ENCODE data around the gene MMP24OS. TPM values are rescaled to one million over a fixed set of nuclear protein-coding genes. Genes with fewer than 3 reads are reported as not detected.

The MMP24OS gene
- total and polyA plus RNA-seq, 10 donors: 18.6 to 68.6 (median 39.6) TPM

- no peak overlapping the region for H3K27ac ChIP-seq
- H3K4me1 ChIP-seq: peaks cover 0 to 13% (median 7%) of the 10 kb centered on the region in 6 donors
- no peak overlapping the region for H3K4me3 ChIP-seq
- H3K9me3 ChIP-seq: no peaks in the 10 kb centered on the region
- DNase-seq: no peak
- H3K36me3 ChIP-seq: peaks cover 0 to 67% (median 9%) of the 10 kb centered on the region in 6 donors
- 86 to 91% (median 89%) methylated on average over 12 to 13 of the region's 13 CpGs for WGBS, 5 donors
- H3K27me3 ChIP-seq (replicated peaks in 1 of 7): no peaks in the 10 kb centered on the region
- TF ChIP-seq POLR2AphosphoS5 (IDR thresholded peaks at IDR 0.05): no peak
- no peak for TF ChIP-seq CTCF (IDR thresholded peaks at IDR 0.05 in 8 of 11, conservative IDR thresholded peaks at IDR 0.05 in 3 of 11)
- TF ChIP-seq POLR2A (IDR thresholded peaks at IDR 0.05): no peak
- intact Hi-C loops (cut with DNase I; ENCODE audit: low total_unique reads): no loop called here
These were observed 30.0 kb upstream of the MMP24OS start for GRCh38 chr20:35307666-35308653.

GRCh38 chr20:35306931-35307517, 29.1 kb upstream of the MMP24OS start:
- no peaks in the 10 kb centered on the region for H3K27me3 ChIP-seq (replicated peaks in 1 of 7)
- DNase-seq: no peak
- H3K4me1 ChIP-seq: peaks cover 0 to 13% (median 7%) of the 10 kb centered on the region in 6 donors
- WGBS, 5 donors: 34 to 53% (median 40%) methylated on average over 4 of the region's 4 CpGs
- TF ChIP-seq POLR2AphosphoS5 (IDR thresholded peaks at IDR 0.05): no peak
- peak in 9 of 11 experiments; percentile 25 to 69 (median 53) for TF ChIP-seq CTCF (IDR thresholded peaks at IDR 0.05 in 8 of 11, conservative IDR thresholded peaks at IDR 0.05 in 3 of 11)
- no peak overlapping the region for H3K4me3 ChIP-seq
- H3K36me3 ChIP-seq: peaks cover 0 to 63% (median 6%) of the 10 kb centered on the region in 6 donors
- no peaks in the 10 kb centered on the region for H3K9me3 ChIP-seq
- no peak overlapping the region for H3K27ac ChIP-seq
- intact Hi-C loops (cut with DNase I; ENCODE audit: low total_unique reads): no loop called here

GRCh38 chr20:35305682-35306556, 28.0 kb upstream of the MMP24OS start:
- Histone ChIP-seq H3K27ac (no peak overlapping the region), H3K9me3 (no peaks in the 10 kb centered on the region), H3K27me3 (replicated peaks in 1 of 7) (no peaks in the 10 kb centered on the region), H3K4me3 (no peak overlapping the region), H3K36me3 (peaks cover 0 to 65% (median 6%) of the 10 kb centered on the region in 6 donors), H3K4me1 (peaks cover 0 to 13% (median 7%) of the 10 kb centered on the region in 6 donors)
- intact Hi-C loops (cut with DNase I; ENCODE audit: low total_unique reads): no loop called here
- DNase-seq: no peak
- TF ChIP-seq POLR2AphosphoS5 (IDR thresholded peaks at IDR 0.05) (no peak), POLR2A (IDR thresholded peaks at IDR 0.05) (no peak), CTCF (IDR thresholded peaks at IDR 0.05 in 8 of 11, conservative IDR thresholded peaks at IDR 0.05 in 3 of 11) (no peak)
- 86 to 93% (median 88%) methylated on average over 11 to 12 of the region's 12 CpGs for WGBS, 5 donors
